C4-2B (cell line): ENCODE data around the gene NEUROG3.

Source experiments
- ZFX ChIP-seq: fragments of 450-650 bp; IDR thresholded peaks from 2 replicates; pipeline ENCODE4 v1.6.1; 2017
- TF ChIP-seq, protein P1 (sequence below): fragments of 450-650 bp; conservative IDR thresholded peaks from 2 replicates; pipeline ENCODE4 v1.5.1; 2017; ENCODE audit warnings: mild to moderate bottlenecking

DNA sequence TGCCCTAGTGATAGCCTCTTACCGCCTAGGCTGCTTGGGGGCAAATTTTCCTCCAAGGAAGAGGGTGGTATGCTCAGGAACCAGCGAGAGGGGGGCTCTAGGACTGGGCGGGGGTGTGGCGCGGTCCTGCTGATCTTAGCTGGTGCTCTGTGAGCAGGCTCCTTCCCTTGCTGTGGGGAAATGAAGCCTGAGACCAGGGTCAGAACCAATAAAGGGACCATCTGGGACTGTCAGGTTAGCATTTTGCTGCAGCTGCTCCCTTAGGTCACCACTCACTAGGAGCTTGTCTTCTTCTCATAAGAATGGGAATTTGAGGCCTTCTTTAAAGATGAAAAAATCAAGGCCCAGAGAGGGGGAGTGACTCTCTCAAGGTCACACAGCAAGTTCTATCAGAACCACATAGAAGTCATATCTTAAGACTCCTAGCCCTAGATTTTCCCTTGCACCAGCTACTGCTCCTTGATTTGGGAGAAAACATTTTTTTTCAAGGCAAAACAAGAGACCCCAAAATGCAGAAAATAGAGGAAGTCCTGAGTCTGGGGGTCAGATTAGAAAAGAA lies 2.0 kb upstream of the NEUROG3 start:
- TF ChIP-seq, protein P1, sequence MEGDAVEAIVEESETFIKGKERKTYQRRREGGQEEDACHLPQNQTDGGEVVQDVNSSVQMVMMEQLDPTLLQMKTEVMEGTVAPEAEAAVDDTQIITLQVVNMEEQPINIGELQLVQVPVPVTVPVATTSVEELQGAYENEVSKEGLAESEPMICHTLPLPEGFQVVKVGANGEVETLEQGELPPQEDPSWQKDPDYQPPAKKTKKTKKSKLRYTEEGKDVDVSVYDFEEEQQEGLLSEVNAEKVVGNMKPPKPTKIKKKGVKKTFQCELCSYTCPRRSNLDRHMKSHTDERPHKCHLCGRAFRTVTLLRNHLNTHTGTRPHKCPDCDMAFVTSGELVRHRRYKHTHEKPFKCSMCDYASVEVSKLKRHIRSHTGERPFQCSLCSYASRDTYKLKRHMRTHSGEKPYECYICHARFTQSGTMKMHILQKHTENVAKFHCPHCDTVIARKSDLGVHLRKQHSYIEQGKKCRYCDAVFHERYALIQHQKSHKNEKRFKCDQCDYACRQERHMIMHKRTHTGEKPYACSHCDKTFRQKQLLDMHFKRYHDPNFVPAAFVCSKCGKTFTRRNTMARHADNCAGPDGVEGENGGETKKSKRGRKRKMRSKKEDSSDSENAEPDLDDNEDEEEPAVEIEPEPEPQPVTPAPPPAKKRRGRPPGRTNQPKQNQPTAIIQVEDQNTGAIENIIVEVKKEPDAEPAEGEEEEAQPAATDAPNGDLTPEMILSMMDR = no peak
- no peak for TF ChIP-seq ZFX
